ENCODE results near the gene CARD19. TPM values are rescaled to one million over a fixed set of nuclear protein-coding genes. Genes with fewer than 3 reads are reported as not detected.

The CARD19 gene
- total RNA-seq, 1 donor from 2014 or later, result 25.6 TPM

- Histone ChIP-seq H3K4me1 (peaks cover 43% of the 10 kb centered on the region), H3K9me3 (no peaks in the 10 kb centered on the region), H3K4me3 (peak overlapping the region; percentile 8), H3K36me3 (no peaks in the 10 kb centered on the region), H3K27me3 (ENCODE audit: low read depth) (no peaks in the 10 kb centered on the region), H3K27ac (no peak overlapping the region)
- TF ChIP-seq, protein P1, sequence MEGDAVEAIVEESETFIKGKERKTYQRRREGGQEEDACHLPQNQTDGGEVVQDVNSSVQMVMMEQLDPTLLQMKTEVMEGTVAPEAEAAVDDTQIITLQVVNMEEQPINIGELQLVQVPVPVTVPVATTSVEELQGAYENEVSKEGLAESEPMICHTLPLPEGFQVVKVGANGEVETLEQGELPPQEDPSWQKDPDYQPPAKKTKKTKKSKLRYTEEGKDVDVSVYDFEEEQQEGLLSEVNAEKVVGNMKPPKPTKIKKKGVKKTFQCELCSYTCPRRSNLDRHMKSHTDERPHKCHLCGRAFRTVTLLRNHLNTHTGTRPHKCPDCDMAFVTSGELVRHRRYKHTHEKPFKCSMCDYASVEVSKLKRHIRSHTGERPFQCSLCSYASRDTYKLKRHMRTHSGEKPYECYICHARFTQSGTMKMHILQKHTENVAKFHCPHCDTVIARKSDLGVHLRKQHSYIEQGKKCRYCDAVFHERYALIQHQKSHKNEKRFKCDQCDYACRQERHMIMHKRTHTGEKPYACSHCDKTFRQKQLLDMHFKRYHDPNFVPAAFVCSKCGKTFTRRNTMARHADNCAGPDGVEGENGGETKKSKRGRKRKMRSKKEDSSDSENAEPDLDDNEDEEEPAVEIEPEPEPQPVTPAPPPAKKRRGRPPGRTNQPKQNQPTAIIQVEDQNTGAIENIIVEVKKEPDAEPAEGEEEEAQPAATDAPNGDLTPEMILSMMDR (IDR thresholded peaks at IDR 0.05), result no peak
- ATAC-seq (no peak), DNase-seq (no peak)
- intact Hi-C loops (cut with DNase I), result no loop called here
Observed at GRCh38 chr9:93136011-93136440, 40.0 kb downstream of the CARD19 start.

DNA sequence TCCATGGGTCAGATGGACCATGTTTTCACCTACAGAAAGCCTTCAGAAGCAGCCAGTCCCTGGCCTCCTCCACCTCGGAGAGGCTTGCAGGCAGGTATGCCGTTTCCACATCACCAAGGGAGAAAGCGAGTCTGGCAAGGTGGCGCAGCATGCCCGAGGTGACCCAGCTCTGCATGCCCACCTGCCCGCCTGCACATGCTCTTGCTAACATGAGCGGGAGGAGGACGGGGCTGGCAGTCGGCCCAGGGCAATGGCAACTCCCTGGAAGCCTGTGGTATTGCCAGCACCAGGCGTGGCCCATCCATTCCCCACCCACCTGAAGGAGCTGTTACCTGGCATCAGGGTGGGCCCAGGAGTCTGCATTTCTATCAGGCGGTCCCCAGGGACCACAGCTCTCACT is 41.3 kb downstream of the CARD19 start:
- Histone ChIP-seq H3K4me1 (peaks cover 30% of the 10 kb centered on the region), H3K27me3 (ENCODE audit: low read depth) (no peaks in the 10 kb centered on the region), H3K36me3 (no peaks in the 10 kb centered on the region), H3K27ac (no peak overlapping the region), H3K9me3 (no peaks in the 10 kb centered on the region), H3K4me3 (no peak overlapping the region)
- DNase-seq (no peak), ATAC-seq (no peak)
- intact Hi-C loops (cut with DNase I), result no loop called here
- TF ChIP-seq, protein P1 (IDR thresholded peaks at IDR 0.05), result no peak

- H3K27ac ChIP-seq, result no peak overlapping the region
- intact Hi-C loops (cut with DNase I), result no loop called here
- DNase-seq (no peak), ATAC-seq (no peak)
- no peaks in the 10 kb centered on the region for H3K36me3 ChIP-seq
- no peak overlapping the region for H3K4me3 ChIP-seq
- no peaks in the 10 kb centered on the region for H3K9me3 ChIP-seq
- no peaks in the 10 kb centered on the region for H3K27me3 ChIP-seq (ENCODE audit: low read depth)
- peaks cover 21% of the 10 kb centered on the region for H3K4me1 ChIP-seq
- TF ChIP-seq, protein P1 (IDR thresholded peaks at IDR 0.05), result no peak
Observed at GRCh38 chr9:93138171-93138764, 42.3 kb downstream of the CARD19 start.

DNA sequence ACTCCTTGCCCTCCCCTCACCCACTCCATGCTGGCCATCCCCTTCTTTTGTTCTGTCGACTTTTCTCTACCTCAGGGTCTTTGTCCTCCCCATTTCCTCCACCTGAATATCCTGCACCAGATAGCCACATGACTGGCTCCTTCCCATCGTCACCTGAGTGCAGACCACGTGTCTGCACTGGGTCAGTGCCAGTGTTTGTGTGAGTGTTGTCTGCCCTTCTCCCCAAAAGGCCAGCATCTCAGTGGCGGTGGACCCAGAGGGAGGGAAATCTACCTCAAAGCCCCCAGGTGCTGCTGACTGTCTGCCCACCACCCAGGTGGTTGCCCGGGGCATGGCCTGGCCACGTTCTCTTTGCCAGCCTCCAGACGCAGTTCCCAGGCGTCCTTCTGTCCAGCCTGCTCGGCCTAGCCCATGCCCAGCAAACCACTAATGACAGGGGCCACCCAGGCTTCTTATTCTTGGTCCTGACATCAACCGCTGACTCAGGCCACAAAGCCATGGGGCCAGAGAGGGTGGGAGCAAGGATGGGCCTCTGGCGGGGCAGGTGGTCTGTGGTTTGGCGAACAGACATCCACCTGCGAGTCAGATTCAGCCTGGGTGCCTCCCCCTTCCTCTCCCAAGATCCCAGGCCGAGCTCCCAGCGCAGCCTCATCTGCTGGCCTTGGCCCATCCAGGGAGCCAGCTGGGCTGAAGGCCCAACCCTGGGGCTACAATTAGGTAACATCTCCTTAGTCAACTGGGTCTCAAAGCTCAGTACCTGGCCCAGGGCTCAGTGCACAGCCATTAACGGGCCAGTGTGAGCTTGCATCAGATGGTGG is 43.6 kb downstream of the CARD19 start:
- TF ChIP-seq, protein P1 (IDR thresholded peaks at IDR 0.05), result no peak
- ATAC-seq (no peak), DNase-seq (no peak)
- intact Hi-C loops (cut with DNase I), result no loop called here
- Histone ChIP-seq H3K27ac (no peak overlapping the region), H3K4me1 (peaks cover 24% of the 10 kb centered on the region), H3K36me3 (no peaks in the 10 kb centered on the region), H3K27me3 (ENCODE audit: low read depth) (no peaks in the 10 kb centered on the region), H3K4me3 (no peak overlapping the region), H3K9me3 (no peaks in the 10 kb centered on the region)

- Histone ChIP-seq H3K9me3 (no peaks in the 10 kb centered on the region), H3K27me3 (ENCODE audit: low read depth) (no peaks in the 10 kb centered on the region), H3K4me3 (no peak overlapping the region), H3K36me3 (no peaks in the 10 kb centered on the region), H3K4me1 (peaks cover 7% of the 10 kb centered on the region), H3K27ac (no peak overlapping the region)
- ATAC-seq (no peak), DNase-seq (no peak)
- intact Hi-C loops (cut with DNase I), result no loop called here
- TF ChIP-seq, protein P1 (IDR thresholded peaks at IDR 0.05), result no peak
Observed at GRCh38 chr9:93141771-93142483, 45.9 kb downstream of the CARD19 start.

Measured in lower lobe of right lung (tissue), 2 donors.